Measurements from ENCODE around the gene SV2C.
"Not testable (repeated sequence)": the region's sequence is repeated elsewhere in the genome, so short reads cannot be mapped to it uniquely, and the experiment has no call there.

The SV2C gene

DNA sequence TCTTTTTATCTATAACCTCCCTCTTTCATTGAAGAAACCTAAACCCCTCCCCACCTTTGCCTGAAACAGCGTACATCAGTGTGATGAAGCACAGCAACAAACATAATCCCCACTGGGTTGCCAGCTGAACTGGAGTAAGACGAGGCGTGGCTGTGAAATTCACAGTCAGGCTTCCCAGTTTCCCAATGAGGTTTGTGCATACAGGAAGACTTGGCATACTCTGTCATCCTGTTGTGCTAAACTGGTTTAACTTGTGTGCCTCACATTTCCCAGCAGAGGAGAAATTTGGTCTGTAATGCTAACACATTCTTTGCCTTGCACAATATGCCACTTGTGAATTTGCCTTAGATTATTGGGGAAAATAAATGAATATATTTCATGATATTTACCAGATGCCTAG is 121.5 kb downstream of the SV2C start:
- no peak for DNase-seq (ENCODE audit: low spot score)

DNA sequence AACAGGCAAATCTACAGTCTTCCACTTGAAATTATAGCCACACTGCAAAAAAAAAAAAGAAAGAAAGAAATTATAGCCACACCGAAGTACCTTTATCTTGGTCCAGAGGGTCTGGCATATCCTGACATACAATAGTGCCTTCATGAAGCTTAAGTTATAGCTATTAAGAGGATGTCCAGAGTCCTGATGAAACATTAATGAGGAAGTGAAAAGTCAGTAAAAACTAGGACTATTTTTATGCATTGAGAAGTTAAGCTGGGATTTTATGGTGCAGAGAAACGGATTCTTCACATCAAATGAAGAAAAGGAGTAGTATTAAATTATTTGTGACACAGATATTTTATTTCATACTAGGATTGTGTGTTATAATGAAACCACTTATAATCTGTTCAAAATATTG is 123.9 kb downstream of the SV2C start:
- DNase-seq (ENCODE audit: low spot score) = no peak

DNA sequence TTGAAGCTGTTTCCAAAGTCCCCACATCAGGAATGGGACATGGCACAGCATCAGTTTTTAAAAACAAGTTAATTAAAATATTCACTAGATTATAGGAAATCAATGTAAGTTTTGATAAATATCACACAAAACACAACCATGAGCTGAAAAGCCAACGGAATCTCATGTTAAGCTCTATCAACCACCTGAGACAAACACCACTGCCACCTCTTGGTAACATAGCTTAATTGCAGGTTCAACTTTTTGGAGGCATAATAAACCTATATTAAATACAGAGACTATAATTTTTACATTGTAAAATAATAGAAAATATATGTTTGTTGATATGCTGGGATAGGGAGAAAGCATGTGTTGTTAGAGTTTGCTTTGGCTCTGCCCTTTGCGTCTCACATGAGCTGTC is 126.1 kb downstream of the SV2C start:
- DNase-seq (ENCODE audit: low spot score) = no peak

DNA sequence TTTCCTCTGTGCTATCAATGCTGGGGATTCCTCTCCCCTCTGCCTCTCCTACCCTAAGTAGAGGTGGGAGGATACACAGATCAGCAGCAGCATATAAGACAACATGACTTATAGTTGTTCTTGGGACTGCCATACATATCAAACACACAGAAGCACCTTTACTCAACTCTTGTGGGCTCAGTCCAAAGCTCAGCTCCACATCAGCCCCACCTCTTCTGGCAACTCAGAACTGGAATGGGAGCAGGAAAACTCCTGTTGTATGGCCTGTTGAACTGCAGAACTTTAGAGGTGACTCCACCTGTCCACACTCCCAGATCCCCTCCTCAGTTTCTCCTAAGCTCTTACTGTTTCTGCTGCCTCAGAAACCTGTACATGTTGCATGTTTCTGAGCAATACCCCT is 127.8 kb downstream of the SV2C start:
- DNase-seq (ENCODE audit: low spot score) = no peak

DNA sequence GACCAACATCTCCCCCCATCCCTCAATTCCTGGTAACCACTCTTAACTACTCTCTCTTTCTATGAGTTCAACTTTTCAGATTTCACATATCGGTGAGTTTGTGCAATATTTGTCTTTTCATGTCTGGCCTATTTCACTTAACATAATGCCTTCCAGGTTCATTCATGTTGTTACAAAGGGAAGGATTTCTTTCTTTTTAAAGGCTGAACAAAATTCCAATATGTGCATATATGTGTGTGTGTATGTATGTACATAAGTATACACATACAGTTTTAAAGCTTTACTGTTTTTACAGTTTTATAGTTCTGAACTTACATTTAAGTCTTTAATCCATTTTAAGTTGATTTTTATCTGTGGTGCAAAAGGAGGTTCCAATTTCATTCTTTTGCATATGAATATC is 130.7 kb downstream of the SV2C start:
- no peak for DNase-seq (ENCODE audit: low spot score)

DNA sequence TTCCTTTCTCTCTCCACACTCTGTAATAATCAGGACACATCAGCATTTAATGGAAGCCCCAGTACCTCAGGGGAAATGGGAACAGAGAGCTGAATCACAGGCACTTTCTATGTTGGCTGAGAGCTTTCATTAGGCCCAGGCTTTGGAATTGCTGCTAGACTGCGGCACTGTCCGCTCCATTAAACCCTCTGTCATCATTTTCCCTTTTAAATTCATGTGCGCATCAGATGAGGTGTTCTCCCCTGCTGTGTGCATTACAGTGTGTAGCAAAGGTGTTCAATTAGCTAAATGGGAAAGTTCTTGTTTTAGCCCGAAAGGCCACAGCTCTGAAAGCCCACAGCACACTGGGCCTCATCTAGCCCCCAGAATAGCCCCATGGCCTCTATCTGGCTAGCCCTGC is 133.6 kb downstream of the SV2C start:
- no peak for DNase-seq (ENCODE audit: low spot score)

DNA sequence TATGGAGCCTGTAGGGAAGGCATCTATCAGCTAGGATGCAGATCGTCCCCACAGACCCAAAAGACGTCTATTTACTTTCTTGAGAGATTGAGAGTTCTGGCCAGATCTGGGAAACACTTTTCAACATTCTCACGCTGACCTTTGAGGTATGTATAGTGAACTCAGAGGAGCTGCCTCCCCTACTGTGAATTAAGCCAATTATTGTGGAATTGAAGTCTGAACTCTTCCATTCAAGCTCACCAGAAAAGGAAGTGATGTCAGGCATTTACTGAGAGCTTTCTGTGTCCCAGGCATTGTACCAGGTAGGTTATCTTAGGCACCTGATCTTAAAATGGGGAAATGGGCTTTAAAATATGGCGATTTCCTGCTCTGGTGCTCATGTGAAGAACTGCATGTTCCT is 136.5 kb downstream of the SV2C start:
- no peak for DNase-seq (ENCODE audit: low spot score)

DNA sequence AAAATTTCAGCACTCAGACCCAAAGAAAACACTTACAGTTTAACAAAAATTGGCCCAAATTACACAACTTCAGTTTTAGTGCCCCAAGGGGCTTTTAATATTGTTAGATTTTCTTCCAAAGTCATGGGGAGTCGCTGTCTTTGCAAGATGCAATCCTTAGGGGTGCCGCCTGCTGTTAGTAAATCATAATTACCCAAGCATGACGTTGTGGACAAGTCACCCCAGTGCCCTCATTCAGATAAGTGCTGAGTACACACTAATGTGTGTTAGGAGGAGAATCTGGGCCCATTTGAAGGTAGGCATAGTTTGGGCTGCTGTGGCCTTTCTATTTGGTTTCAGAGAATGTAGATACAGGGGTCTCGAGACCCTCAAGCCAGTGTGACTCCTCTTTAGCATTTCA is 138.1 kb downstream of the SV2C start:
- DNase-seq (ENCODE audit: low spot score) = no peak

DNA sequence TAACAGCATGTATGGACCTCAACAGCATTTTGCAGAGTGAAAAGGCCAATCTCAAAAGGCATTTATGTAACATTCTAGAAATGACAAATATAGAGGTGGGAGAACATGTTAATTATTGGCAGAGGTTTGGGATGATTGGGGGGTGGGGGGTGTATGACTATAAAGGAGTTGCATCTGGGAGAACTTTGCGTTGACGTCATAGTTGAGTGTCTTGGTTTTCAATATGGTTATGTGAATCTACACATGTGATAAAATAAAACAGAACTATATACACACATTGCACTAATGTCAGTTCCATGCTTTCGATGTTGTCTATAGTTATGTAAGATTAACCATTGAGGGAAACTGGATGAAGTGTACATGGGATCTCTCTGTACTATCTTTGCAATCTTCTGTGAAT is 139.1 kb downstream of the SV2C start:
- DNase-seq (ENCODE audit: low spot score) = no peak

DNA sequence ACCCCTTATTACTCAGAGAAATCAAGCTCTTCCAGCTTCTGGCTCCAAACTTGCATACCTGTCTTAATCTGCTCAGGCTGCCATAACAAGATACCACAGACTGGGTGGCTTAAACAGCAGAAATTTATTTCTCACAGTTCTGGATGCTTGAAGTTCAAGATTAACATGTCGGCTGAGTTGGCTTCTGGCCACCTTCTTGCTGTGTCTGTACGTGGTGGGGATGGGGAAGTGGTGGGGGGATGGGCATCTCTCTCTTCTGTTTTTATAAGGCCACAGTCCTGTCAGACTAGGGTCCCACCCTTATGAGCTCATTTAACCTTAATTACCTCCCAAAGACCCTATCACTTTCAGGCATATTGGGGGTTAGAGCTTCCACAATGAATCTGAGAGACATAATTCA is 140.5 kb downstream of the SV2C start:
- no peak for DNase-seq (ENCODE audit: low spot score)

DNA sequence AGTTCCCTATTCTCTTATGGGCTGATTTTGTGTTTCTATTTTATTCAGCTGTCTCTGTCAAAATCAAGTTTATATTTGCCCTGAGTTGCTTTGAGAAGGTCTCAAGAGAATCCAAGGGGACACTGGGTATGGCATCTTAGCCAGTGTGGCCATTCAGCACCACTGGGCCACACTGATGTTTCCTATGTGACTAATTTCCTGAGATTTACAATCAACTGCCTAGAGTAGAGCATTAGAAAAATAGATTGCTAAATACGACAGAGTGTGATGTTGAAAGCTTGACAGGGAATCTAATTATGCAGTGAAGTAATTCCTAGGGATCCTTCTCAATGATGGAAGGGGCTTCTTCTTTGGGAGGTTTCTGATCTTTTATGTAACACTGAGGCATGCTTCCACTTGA is 141.7 kb downstream of the SV2C start:
- no peak for DNase-seq (ENCODE audit: low spot score)

DNA sequence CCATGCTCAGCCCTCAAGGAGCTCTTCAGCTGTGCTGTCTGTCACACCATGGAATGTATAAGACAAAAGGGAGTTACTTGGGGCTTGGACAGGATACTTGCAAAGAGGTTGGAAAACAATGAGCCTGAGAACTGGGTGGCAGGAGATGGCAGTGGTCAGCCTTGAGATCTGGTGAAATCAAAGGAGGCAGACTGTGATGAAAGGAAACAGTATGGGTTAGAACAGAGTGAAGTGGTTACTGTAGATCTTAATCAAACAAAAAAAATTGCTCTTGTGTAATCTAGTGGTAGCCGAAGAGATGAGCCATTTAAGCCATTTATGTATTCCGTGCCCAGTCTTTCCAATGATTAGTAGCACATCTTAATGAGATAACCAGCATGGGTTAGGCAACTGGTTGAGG is 142.2 kb downstream of the SV2C start:
- DNase-seq (ENCODE audit: low spot score) = no peak

DNA sequence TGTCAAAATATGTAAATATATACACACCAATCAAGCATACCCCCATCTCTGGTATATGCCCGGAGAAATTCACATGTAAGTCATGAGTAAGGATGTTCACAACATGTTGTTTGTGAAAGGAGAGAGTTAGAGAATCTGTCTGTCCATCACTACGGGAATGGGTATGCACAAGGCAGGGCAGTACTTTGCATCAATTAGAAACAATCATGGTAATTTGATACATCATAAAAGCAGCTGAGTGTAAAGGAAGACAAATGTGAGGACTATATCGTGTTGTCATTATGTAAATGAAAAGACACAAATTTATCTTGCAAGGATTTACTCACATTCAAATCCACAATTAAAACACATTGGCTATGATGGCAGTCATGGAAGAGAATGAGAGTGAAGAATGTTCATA is 146.7 kb downstream of the SV2C start:
- no peak for DNase-seq (ENCODE audit: low spot score)

DNA sequence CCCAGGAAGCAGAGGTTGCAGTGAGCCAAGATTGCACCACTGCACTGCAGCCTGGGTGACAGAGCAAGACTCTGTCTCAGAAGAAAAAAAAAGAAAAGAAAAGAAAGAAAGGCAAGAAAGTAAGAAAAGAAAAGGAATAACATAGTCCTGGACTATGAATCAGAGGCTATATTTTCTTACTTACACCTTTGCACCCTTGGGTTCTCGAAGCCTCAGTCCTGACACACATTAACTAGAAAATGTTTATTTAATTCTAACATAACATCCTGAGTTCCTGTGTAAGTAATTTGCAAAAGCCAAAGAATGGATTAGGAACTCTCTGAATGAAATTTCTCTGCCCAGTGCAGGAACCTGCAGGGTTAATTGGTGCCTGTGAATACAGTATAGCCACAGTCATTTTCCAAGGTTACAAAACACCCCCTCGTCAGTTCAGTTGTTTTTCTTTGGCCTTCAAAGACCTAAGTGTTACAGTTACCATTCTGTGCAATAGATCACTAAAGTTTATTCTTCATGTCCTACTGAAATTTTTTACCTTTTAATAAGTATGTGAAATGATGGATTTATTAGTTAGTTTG is 147.6 kb downstream of the SV2C start:
- DNase-seq (ENCODE audit: low spot score) = no peak

DNA sequence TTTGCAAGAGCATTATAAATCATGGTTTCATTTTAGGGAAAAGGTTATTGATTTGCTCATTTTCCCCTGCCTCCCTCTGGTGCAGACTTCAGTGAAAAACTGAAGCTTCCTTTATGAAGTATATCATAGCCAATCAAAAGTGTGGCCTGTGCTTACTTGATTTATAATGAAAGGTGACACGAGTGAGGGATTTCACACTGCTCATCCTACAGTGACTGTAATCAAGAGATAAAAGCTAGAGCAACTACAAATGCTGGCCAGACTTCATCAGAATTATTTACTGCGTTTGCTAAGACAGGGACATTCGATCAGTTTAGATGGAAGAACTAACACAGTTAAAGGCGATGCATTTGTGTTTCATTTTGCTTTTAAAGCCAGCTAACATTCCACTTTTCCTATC is 151.5 kb downstream of the SV2C start:
- no peak for DNase-seq (ENCODE audit: low spot score)

DNA sequence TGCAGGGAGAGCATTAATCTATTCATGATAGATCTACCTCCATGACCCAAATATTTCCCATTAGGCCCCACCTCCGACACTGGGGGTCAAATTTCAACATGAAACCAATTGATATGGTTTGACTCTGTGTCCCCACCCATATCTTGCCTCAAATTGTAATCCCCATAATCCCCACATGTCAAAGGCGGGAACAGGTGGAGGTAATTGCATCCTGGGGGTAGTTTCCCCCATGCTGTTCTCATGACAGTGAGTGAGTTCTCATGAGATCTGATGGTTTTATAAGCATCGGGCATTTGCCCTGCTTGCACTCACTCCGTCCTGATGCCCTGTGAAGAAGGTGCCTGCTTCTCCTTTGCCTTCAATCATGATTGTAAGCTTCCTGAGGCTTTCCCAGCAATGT is 153.5 kb downstream of the SV2C start:
- no peak for DNase-seq (ENCODE audit: low spot score)

DNA sequence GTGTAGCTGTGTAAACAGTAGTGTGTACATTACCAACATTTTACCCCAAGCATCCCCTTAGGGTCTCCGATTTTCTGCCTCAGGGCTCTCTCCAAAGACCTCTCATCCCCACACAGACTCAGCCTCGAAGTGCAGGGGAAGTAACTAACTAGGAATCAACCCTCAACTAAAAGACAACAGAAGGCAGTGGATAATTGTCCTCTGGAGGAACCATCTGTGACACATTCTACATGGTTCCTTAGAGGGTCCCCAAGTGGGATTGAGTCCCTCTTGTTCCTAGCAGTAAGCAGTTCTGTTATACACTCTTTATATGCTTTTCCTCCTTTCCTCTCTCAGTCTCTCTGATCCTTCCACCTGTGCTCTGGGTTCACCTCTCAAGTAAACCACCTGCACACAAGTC is 157.2 kb downstream of the SV2C start:
- DNase-seq (ENCODE audit: low spot score) = no peak

DNA sequence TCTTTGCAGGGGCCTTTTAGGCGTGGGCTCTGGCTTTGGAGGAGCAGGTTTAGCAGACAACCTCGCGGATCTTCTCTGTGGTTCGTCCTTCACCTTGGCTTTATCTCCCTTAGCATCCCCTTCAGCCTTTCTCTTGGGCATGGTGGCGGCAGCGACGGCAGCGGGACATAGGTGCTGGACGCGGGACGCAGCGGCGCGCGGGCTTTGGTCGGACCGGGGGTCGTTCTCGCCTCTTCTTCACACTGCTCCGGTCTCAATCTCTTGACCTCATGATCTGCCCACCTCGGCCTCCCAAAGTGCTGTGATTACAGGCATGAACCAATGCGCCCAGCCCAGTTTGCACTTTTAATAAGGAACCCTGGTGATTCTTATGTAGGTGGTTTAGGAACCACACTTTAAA is 159.0 kb downstream of the SV2C start:
- not testable (repeated sequence) for DNase-seq (ENCODE audit: low spot score)

DNA sequence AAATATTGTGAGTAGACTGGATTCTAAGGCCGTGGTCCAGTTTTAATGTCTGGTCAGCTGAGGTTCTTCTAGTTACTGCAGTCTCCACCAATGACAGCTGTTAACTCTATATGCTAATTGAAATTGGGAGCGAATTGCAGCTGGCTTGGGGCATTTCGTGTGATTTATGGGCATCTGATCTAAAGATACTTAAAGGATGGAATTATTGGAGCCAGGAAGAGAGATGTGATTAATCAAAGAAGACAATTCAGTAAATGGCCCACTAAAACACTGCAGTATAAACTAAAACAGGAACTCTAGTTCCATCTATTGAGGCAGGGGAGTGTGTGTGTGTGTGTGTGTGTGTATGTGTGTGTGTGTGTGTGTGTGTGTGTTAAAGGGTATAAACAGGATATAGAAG is 162.4 kb downstream of the SV2C start:
- no peak for DNase-seq (ENCODE audit: low spot score)

DNA sequence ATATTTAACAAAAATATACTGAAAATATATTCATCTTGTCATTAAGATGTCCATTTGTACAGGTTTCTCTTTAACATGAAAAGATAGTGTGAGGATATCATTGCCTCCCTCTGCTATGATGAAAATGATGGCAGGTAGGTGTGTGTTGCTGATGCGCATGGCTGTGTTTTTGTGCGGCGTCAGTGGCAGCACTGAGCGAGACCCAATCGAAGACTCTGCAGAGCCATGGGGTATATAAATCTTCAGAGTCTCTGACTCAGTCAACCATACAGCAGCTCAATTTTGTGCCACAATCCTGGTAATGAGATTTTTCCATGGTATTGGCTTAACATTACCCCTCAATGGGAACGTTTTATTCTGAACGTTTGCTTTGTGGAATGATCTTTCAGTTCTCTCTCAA is 166.4 kb downstream of the SV2C start:
- DNase-seq (ENCODE audit: low spot score) = no peak

DNA sequence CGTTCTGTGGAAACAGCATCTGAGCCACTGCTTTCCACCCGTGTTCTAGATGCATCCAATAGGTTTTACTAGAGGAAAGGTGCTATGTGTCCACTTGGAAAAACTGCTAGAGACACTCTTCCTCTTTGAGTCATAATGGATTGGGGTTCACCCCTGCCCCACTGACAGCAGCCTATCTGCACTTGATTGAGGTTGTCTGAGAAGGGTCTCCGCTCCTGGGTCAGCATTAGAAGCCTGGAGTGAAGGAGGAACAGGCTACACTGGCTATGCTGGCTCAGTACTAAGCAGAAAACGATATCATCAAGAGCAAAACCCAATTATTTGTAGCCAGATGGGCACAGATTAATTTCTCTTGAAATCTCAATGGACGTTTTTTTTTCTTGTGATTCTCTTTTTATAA is 167.3 kb downstream of the SV2C start:
- DNase-seq (ENCODE audit: low spot score) = no peak

DNA sequence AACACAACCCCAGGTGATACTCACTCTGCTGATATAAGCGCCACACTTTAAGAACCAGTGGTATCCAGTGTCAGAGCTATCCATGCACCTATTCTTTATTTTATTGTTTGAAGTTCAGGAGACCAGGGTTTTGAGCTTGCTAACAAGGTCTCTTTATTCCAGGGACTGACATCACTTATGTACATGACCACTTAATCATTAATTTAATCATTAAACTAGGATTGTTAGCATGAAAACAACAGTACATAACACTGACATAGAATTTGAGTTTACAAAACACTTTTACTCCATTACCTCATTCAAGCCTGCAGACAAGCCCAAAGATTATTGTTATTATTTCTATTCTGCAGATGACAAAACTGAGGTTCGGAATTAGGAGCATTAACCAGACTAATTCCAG is 168.5 kb downstream of the SV2C start:
- DNase-seq (ENCODE audit: low spot score) = no peak

DNA sequence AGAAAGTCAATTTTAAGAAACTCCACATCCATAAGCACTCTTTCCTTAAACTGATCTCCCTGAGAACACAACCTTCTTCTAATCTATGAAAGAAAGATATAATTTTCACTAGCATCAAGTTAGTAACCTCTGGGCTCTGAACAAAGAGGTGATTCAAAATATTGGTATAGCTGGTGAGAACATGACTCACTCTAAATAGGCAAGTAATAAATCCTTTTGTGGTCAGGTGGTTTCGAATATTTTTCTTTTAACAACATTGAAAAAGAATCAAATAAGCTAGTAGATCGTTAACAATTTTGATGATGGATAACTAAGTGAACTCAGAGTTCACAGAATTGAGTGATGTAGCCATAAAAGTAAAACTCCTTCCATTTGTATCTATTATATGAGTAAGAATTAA is 169.3 kb downstream of the SV2C start:
- no peak for DNase-seq (ENCODE audit: low spot score)

DNA sequence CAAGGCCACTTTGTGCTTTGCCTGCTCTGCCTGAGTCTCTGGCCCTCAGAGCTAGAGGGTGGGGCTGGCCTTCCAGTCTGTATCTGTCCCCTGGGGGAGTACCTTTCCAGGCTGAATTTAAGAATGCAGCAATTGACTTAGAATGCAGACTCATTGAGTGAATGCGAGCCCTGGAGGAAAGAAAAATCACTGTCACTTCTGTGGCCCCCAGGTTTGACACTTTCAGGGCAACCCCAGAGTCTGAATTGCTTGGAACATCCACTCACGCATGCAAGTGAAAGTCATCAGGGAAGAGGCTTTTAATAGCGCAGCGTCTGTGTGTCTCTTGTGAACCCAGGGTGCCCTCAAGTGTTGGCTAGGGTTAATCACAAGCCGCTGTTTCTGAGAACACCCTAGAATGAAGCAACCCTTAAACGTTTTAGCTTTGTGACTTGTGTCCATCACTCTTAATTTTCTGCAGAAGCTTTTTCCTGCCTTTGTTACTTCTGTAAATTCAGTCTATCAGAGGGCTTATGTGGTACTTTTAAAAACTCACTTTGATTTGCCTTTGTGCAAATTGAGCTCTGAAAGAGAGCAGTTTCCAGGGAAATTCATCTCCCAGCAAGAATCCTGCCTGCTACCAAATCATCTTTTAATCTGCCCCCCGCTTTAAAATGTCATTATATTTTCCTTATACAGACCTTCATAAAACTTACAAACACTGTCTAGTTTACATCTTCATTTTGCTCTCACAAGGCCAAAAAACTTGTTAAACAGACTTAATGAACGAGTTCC is 173.1 kb downstream of the SV2C start:
- DNase-seq (ENCODE audit: low spot score) = peak; percentile 26
